HCT116 (cell line): ENCODE results near the gene ALG1. TPM values are rescaled to one million over a fixed set of nuclear protein-coding genes. Genes with fewer than 3 reads are reported as not detected.

ENCODE experiments used
- ATAC-seq: fragments of 200-7000 bp; cut with Tn5 transposase; 2 replicates; pipeline ENCODE4 v1.9.1; 2020; ENCODE audit warnings: mild to moderate bottlenecking, moderate library complexity
- BruUV-seq: library from RNA; stranded (reverse); fragments of 400-500 nt; replicated peaks from 2 replicates; lab custom pipeline; 2021; lab: Mats Ljungman, UMichigan
- CTCF ChIA-PET: fragments of 300-600 bp; sonication (Branson Sonifier 250); formaldehyde crosslinking; loops from one replicate; lab custom pipeline; 2021; ENCODE audit warnings: antibody characterized with exemption; lab: Charles Lee
- POLR2A ChIA-PET: fragments of 300-600, 350-600 bp; sonication (Branson Sonifier 250); formaldehyde crosslinking; loops from one replicate; lab custom pipeline; 2021; ENCODE audit warnings: antibody characterized with exemption; lab: Charles Lee
- RAD21 ChIA-PET, 2 experiments: fragments of 300-600 bp; sonication (Branson Sonifier 250); formaldehyde crosslinking; loops; one replicate each; lab custom pipeline; 2023; ENCODE audit warnings: low total read pairs in 2 of 2; ENCODE audit not compliant: uncharacterized antibody in 2 of 2, unreplicated experiment in 2 of 2, low non-redundant PET in 1 of 2; lab: Charles Lee
- DNase-seq: peaks from one replicate; pipeline ENCODE4 v3.0.0-alpha.2; 2010; ENCODE audit warnings: low read depth, low spot score
- H2AFZ ChIP-seq: fragments of 200-600 bp; shearing (Covaris generic), sonication (generic); 2 replicates; pipeline ENCODE4 v1.6.1; 2017; ENCODE audit warnings: low read depth, mixed run types, mixed read lengths, antibody characterized with exemption, low read length; ENCODE audit not compliant: poor library complexity, severe bottlenecking
- H3K27ac ChIP-seq: 2 replicates; pipeline ENCODE4 v1.5.1; 2012; ENCODE audit warnings: low read depth, low read length
- H3K27me3 ChIP-seq: fragments of 200-600 bp; sonication (generic); 2 replicates; pipeline ENCODE4 v1.6.1; 2016; ENCODE audit warnings: mixed run types, low read length, mixed read lengths; ENCODE audit not compliant: insufficient read depth
- H3K36me3 ChIP-seq, 2 experiments: fragments of 200-500 bp in 1 of 2; fragments of 200-600 bp in 1 of 2; sonication (Bioruptor generic) in 1 of 2; sonication (generic) in 1 of 2; 2 replicates each; pipeline versions ENCODE4 v1.5.1 to v1.6.1; 2014 to 2016; ENCODE audit warnings: low read length in 2 of 2, inconsistent platforms in 1 of 2, mixed read lengths in 1 of 2, mixed run types in 1 of 2; ENCODE audit not compliant: insufficient read depth in 2 of 2, control insufficient read depth in 1 of 2
- H3K4me1 ChIP-seq, 2 experiments: fragments of 200-600 bp in 1 of 2; sonication (generic) in 1 of 2; 2 replicates each; pipeline versions ENCODE4 v1.5.1 to v1.6.1; 2012 to 2017; ENCODE audit warnings: low read length in 2 of 2, inconsistent platforms in 1 of 2, mild to moderate bottlenecking in 1 of 2, mixed read lengths in 1 of 2, mixed run types in 1 of 2, moderate library complexity in 1 of 2; ENCODE audit not compliant: insufficient read depth in 2 of 2, control insufficient read depth in 1 of 2
- H3K4me2 ChIP-seq: fragments of 200-600 bp; sonication (generic); 2 replicates; pipeline ENCODE4 v1.6.1; 2017; ENCODE audit warnings: mixed run types, low read length, mixed read lengths
- H3K4me3 ChIP-seq, 2 experiments: fragments of 200-600 bp in 1 of 2; sonication (generic) in 1 of 2; replicated peaks in 1 of 2; 2 replicates each; pipeline ENCODE4 v1.5.1; 2011 to 2016; ENCODE audit warnings: low read length in 2 of 2, control low read depth in 1 of 2, low read depth in 1 of 2, mild to moderate bottlenecking in 1 of 2, mixed read lengths in 1 of 2, mixed run types in 1 of 2
- H3K79me2 ChIP-seq: fragments of 200-600 bp; sonication (generic); 2 replicates; pipeline ENCODE4 v1.6.1; 2017; ENCODE audit warnings: mild to moderate bottlenecking, mixed run types, low read length, moderate library complexity, mixed read lengths; ENCODE audit not compliant: insufficient read depth
- H3K9ac ChIP-seq: fragments of 200-600 bp; sonication (generic); 2 replicates; pipeline ENCODE4 v1.6.1; 2016; ENCODE audit warnings: low read length, mixed read lengths
- H3K9me2 ChIP-seq: fragments of 200-600 bp; sonication (generic), shearing (Covaris generic); 2 replicates; pipeline ENCODE4 v1.6.1; 2017; ENCODE audit warnings: mixed run types, mild to moderate bottlenecking, moderate library complexity; ENCODE audit not compliant: insufficient read depth
- H3K9me3 ChIP-seq, 2 experiments: fragments of 200-500 bp in 1 of 2; fragments of 200-600 bp in 1 of 2; sonication (Bioruptor generic) in 1 of 2; sonication (generic) in 1 of 2; 2 replicates each; pipeline ENCODE4 v1.6.1; 2014 to 2017; ENCODE audit warnings: low read length in 2 of 2, mixed read lengths in 2 of 2, inconsistent platforms in 1 of 2, low read depth in 1 of 2, mild to moderate bottlenecking in 1 of 2, mixed run types in 1 of 2, moderate library complexity in 1 of 2; ENCODE audit not compliant: control insufficient read depth in 1 of 2, insufficient read depth in 1 of 2
- H4K20me1 ChIP-seq: fragments of 200-600 bp; sonication (generic), shearing (Covaris generic); 2 replicates; pipeline ENCODE4 v1.6.1; 2017; ENCODE audit warnings: mixed run types, mild to moderate bottlenecking, moderate library complexity; ENCODE audit not compliant: insufficient read depth
- CBX3 ChIP-seq: IDR thresholded peaks from 2 replicates; pipeline ENCODE4 v1.6.1; 2012; ENCODE audit warnings: low read depth
- CEBPB ChIP-seq: IDR thresholded peaks from 2 replicates; pipeline ENCODE4 v1.6.1; 2012; ENCODE audit warnings: low read depth
- CTCF ChIP-seq, 3 experiments: fragments of 200-600 bp in 1 of 3; sonication (generic) in 1 of 3; IDR thresholded peaks in 2 of 3; conservative IDR thresholded peaks in 1 of 3; 2 replicates each; pipeline ENCODE4 v1.5.1; 2012 to 2017; ENCODE audit warnings: low read depth in 2 of 3, low read length in 2 of 3, antibody characterized with exemption in 1 of 3, borderline replicate concordance in 1 of 3, control low read depth in 1 of 3, mild to moderate bottlenecking in 1 of 3, mixed read lengths in 1 of 3, mixed run types in 1 of 3, moderate library complexity in 1 of 3; ENCODE audit not compliant: insufficient read depth in 1 of 3
- EGR1 ChIP-seq: IDR thresholded peaks from 2 replicates; pipeline ENCODE4 v1.6.1; 2012; ENCODE audit warnings: low read depth
- ELF1 ChIP-seq: IDR thresholded peaks from 2 replicates; pipeline ENCODE4 v1.6.1; 2012; ENCODE audit warnings: low read depth, borderline replicate concordance
- EZH2 ChIP-seq: fragments of 200-600 bp; sonication (generic); IDR thresholded peaks from 2 replicates; pipeline ENCODE4 v1.6.1; 2017; ENCODE audit warnings: antibody characterized with exemption, mixed run types
- FOSL1 ChIP-seq: IDR thresholded peaks from 2 replicates; pipeline ENCODE4 v1.6.1; 2012; ENCODE audit warnings: low read depth
- MAX ChIP-seq: IDR thresholded peaks from 2 replicates; pipeline ENCODE4 v1.6.1; 2012
- POLR2AphosphoS5 ChIP-seq: IDR thresholded peaks from 2 replicates; pipeline ENCODE4 v1.6.1; 2011; ENCODE audit warnings: mild to moderate bottlenecking, low read depth, low read length, moderate library complexity
- RAD21 ChIP-seq: IDR thresholded peaks from 2 replicates; pipeline ENCODE4 v1.6.1; 2012; ENCODE audit warnings: low read depth, mild to moderate bottlenecking
- REST ChIP-seq: IDR thresholded peaks from 2 replicates; pipeline ENCODE4 v1.6.1; 2012; ENCODE audit warnings: low read depth
- SIN3A ChIP-seq: IDR thresholded peaks from 2 replicates; pipeline ENCODE4 v1.6.1; 2012; ENCODE audit warnings: low read depth
- SP1 ChIP-seq: IDR thresholded peaks from 2 replicates; pipeline ENCODE4 v1.6.1; 2012; ENCODE audit warnings: low read depth
- TCF7L2 ChIP-seq: IDR thresholded peaks from 2 replicates; pipeline ENCODE4 v1.7.0; 2011; ENCODE audit warnings: borderline replicate concordance, inconsistent platforms; ENCODE audit not compliant: insufficient read depth, insufficient read length; ENCODE audit errors: extremely low read depth
- YY1 ChIP-seq: IDR thresholded peaks from 2 replicates; pipeline ENCODE4 v1.6.1; 2011; ENCODE audit warnings: low read length, low read depth, moderate library complexity, mild to moderate bottlenecking; ENCODE audit not compliant: insufficient replicate concordance; ENCODE audit errors: extremely low read depth
- ZBTB33 ChIP-seq: IDR thresholded peaks from 2 replicates; pipeline ENCODE4 v1.6.1; 2011; ENCODE audit warnings: mild to moderate bottlenecking, low read length, moderate library complexity; ENCODE audit not compliant: insufficient replicate concordance; ENCODE audit errors: extremely low read depth
- ZNF274 ChIP-seq: fragments of 200-500 bp; sonication (Bioruptor generic); IDR thresholded peaks from 2 replicates; pipeline ENCODE4 v1.6.1; 2014; ENCODE audit warnings: mild to moderate bottlenecking, low read depth, low read length, inconsistent platforms
- intact Hi-C: fragments of 100-400 bp; cut with micrococcal nuclease; formaldehyde crosslinking; loops from 2 replicates; pipeline ENCODE4 v1.10.0; 2022
- total RNA-seq: library from RNA; stranded (reverse); gene quantifications from one replicate; pipeline ENCODE4 v1.2.1, GENCODE V29; 2021; ENCODE audit not compliant: unreplicated experiment

ALG1 gene
- total RNA-seq, 1 experiment from 2014 or later = 27.1 TPM

- RAD21 ChIA-PET = no interaction called here
- no peak overlapping the region for H2AFZ ChIP-seq
- CTCF ChIA-PET = no interaction called here
- H3K36me3 ChIP-seq = no peaks in the 10 kb centered on the region
- intact Hi-C loops = no loop called here
- no peaks in the 10 kb centered on the region for H4K20me1 ChIP-seq
- H3K9me3 ChIP-seq = no peaks in the 10 kb centered on the region
- TF ChIP-seq SP1 (no peak), TCF7L2 (no peak), ZNF274 (no peak), REST (no peak), SIN3A (no peak), POLR2AphosphoS5 (no peak), EZH2 (no peak), FOSL1 (no peak), EGR1 (no peak), YY1 (no peak), ELF1 (no peak), RAD21 (no peak), CBX3 (no peak), CTCF (IDR thresholded peaks at IDR 0.05 in 2 of 3, conservative IDR thresholded peaks at IDR 0.05 in 1 of 3; ENCODE audit: borderline replicate concordance in 1 of 3, insufficient read depth in 1 of 3, low read depth in 2 of 3, low read length in 2 of 3) (no peak), CEBPB (no peak), MAX (no peak), ZBTB33 (no peak)
- DNase-seq (no peak), ATAC-seq (no peak)
- POLR2A ChIA-PET = interaction anchor here (1.0 kb wide), 1 partner anchor 26 kb away, joined by 4 read pairs; the partner anchor contains the start of gene NAGPA
- no peak overlapping the region for H3K9ac ChIP-seq
- H3K79me2 ChIP-seq = no peaks in the 10 kb centered on the region
- no peak overlapping the region for H3K4me2 ChIP-seq
- H3K9me2 ChIP-seq = no peaks in the 10 kb centered on the region
- no peak overlapping the region for H3K27ac ChIP-seq
- no TSS peak for BruUV-seq
- peaks cover 0 to 5% of the 10 kb centered on the region in 2 experiments; a peak in 1 of 4 replicates for H3K4me1 ChIP-seq
- peaks cover 10% of the 10 kb centered on the region; the same call in 1 of the 2 replicates for H3K27me3 ChIP-seq
- no peak overlapping the region for H3K4me3 ChIP-seq
Observed at GRCh38 chr16:5060073-5060641, 11.5 kb upstream of the ALG1 start.
